Activated naive CD8-positive, alpha-beta T cell (primary cell): Measurements from ENCODE around the gene PRDM16.

Experiments
- H3K27ac Mint-ChIP-seq: one replicate; pipeline ENCODE4 v1.8.0; 2021; ENCODE audit warnings: mixed read lengths
- H3K27me3 Mint-ChIP-seq: one replicate; pipeline ENCODE4 v1.8.0; 2021; ENCODE audit warnings: mixed read lengths
- H3K36me3 Mint-ChIP-seq: one replicate; pipeline ENCODE4 v1.8.0; 2021; ENCODE audit warnings: mixed read lengths
- H3K4me1 Mint-ChIP-seq: one replicate; pipeline ENCODE4 v1.8.0; 2021; ENCODE audit warnings: low read depth, mixed read lengths
- H3K4me3 Mint-ChIP-seq: one replicate; pipeline ENCODE4 v1.8.0; 2021; ENCODE audit warnings: mild to moderate bottlenecking, mixed read lengths
- H3K9me3 Mint-ChIP-seq: one replicate; pipeline ENCODE4 v1.8.0; 2021; ENCODE audit warnings: low read depth, mixed read lengths

The PRDM16 gene

DNA sequence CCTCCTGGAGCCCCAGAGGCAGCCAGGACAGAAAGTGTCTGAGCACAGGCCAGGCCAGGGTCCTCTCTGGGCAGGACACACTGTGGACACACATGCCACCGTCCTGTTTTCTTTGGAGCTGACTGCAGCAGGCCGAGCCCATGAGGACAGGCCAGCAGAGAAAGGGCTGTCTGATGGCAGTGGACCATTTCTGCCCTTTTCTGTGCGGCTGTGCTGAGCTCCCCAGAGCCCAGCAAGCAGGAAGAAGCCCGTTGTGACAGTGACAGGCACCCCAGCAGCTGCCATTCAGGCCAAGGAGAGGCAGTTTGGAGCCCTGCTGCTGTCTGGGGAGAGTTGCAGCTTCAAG is 269.7 kb downstream of the PRDM16 start:
- no peaks in the 10 kb centered on the region for H3K27me3 Mint-ChIP-seq
- H3K9me3 Mint-ChIP-seq, result no peaks in the 10 kb centered on the region
- no peaks in the 10 kb centered on the region for H3K4me1 Mint-ChIP-seq
- H3K36me3 Mint-ChIP-seq, result no peaks in the 10 kb centered on the region
- H3K27ac Mint-ChIP-seq, result no peak overlapping the region
- no peak overlapping the region for H3K4me3 Mint-ChIP-seq

GRCh38 chr1:3339856-3340255 is 270.9 kb downstream of the PRDM16 start:
- Mint-ChIP-seq H3K27me3 (peaks cover 3% of the 10 kb centered on the region), H3K4me3 (no peak overlapping the region)

DNA sequence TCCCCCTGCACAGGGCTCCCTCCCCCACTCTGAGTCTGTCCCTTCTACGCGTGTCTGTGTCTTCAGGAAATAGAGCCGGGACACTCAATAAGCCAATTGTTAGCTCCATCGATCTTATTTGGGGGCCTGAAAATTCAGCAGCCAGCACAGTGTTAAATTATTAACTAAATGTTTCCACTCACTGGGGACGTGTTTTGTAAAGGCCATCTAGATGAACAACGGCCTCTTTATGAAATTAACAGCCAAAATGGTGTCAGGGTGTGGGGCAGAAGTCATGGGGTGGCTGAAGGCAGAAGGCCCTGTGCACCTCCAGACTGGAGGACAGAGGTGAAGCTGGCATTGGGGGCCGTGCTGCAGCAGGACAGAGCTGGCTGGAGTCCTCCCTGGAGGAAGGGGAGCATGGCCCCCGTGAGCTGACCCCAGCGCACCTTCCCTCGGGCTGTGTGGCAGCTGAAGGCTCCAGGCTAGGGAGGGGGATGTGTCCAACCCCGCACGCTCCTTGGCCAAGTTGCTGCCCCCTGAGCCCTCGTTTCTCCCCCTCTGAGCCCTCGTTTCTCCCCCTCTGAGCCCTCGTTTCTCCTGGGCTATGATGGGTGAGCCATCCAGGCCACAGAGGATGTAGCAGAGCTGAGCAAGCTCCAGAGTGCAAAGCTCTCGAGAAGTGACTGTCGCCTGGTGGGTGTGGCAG is 271.7 kb downstream of the PRDM16 start:
- no peak overlapping the region for H3K27ac Mint-ChIP-seq
- peaks cover 3% of the 10 kb centered on the region for H3K27me3 Mint-ChIP-seq
- no peaks in the 10 kb centered on the region for H3K4me1 Mint-ChIP-seq
- peaks cover 13% of the 10 kb centered on the region for H3K9me3 Mint-ChIP-seq
- H3K4me3 Mint-ChIP-seq, result no peak overlapping the region
- H3K36me3 Mint-ChIP-seq, result peaks cover 2% of the 10 kb centered on the region

More at GRCh38 chr1:3339856-3340255, 270.9 kb downstream of the PRDM16 start:
- Mint-ChIP-seq H3K4me1 (no peaks in the 10 kb centered on the region), H3K27ac (no peak overlapping the region), H3K9me3 (peaks cover 11% of the 10 kb centered on the region), H3K36me3 (peaks cover 2% of the 10 kb centered on the region)

DNA sequence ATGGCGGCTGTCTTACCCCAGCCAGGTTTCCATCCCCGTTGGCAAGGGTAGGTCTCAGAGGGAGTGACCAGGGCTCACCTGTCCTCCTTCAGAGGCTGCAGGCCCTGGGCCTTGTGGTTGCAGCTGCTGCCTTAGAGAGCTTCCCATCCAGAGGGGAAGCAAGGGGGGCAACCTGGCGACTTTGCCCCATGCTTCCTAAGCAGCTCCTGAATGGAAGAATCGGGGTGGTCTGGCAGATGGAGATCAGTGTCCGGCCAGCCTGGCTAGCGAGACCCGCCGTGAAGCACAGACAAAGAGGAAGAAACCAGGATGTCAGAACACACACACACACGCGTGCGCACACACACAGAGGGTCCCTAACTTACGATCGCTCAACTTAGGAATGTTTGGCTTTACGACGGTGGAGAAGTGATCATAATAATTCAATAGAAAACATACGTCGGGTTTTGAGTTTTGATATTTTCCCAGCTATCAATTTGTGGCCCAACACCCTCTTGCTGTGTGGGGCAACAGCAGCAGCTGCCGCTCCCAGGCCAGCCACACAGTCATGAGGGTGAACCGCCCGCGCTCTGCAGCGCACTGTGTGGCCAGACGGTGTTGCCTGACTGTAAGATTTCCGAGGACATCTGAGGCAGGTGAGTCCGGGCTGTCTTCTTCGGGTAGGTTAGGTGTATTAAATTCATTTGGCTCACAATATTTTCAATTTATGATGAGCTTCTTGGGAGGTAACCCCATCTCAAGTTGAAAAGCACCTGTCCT is 272.4 kb downstream of the PRDM16 start:
- Mint-ChIP-seq H3K9me3 (peaks cover 13% of the 10 kb centered on the region), H3K36me3 (peaks cover 2% of the 10 kb centered on the region), H3K4me3 (no peak overlapping the region), H3K4me1 (no peaks in the 10 kb centered on the region), H3K27me3 (peaks cover 3% of the 10 kb centered on the region), H3K27ac (no peak overlapping the region)

- Mint-ChIP-seq H3K27me3 (peaks cover 3% of the 10 kb centered on the region), H3K4me3 (no peak overlapping the region), H3K36me3 (peaks cover 2% of the 10 kb centered on the region), H3K4me1 (no peaks in the 10 kb centered on the region), H3K9me3 (peaks cover 13% of the 10 kb centered on the region), H3K27ac (no peak overlapping the region)
These were observed 274.0 kb downstream of the PRDM16 start for GRCh38 chr1:3342960-3343359.

DNA sequence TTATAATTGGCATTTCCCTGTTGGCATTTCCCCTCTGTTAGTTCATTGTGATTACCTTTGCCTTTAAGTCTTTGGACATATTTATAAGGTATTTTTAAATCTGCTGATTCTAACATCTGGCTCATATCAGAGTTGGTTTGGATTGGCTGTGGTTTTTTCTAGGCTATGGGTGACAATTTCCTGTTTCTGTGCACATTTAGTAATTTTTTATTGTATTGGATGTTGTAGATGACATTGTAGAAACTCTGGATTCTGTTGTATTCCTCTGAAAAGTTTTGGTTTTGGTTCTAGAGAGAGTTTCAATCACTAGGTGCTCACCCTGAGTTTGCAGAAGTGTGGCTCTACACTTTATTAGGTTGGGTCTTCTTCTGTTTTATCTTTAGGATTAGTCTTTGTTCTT is 275.4 kb downstream of the PRDM16 start:
- Mint-ChIP-seq H3K27ac (no peak overlapping the region), H3K36me3 (peaks cover 2% of the 10 kb centered on the region), H3K9me3 (peaks cover 13% of the 10 kb centered on the region), H3K4me1 (no peaks in the 10 kb centered on the region), H3K27me3 (peaks cover 3% of the 10 kb centered on the region), H3K4me3 (no peak overlapping the region)

DNA sequence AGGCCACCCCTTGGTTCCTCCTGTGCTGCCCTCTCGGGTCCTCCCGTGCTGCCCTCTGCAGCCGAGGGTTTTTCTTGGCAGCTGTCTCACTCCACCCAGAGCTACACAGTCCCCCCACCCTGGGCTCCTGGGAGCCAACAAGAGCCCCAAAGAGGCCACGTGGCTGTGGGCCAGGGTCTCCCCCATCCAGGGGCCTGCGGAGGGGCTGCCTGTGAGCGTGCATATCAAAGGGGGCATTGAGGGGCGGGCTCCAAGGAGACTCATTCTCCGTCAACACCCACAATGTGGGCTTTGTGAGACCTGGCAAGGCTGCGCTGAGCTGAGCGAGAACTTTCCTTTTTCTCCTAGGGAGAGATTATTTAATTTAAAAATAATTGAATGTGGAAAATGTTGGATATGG is 276.8 kb downstream of the PRDM16 start:
- peaks cover 2% of the 10 kb centered on the region for H3K36me3 Mint-ChIP-seq
- no peaks in the 10 kb centered on the region for H3K4me1 Mint-ChIP-seq
- H3K9me3 Mint-ChIP-seq, result peaks cover 13% of the 10 kb centered on the region
- peaks cover 3% of the 10 kb centered on the region for H3K27me3 Mint-ChIP-seq
- H3K27ac Mint-ChIP-seq, result no peak overlapping the region
- no peak overlapping the region for H3K4me3 Mint-ChIP-seq

GRCh38 chr1:3346478-3346877 is 277.5 kb downstream of the PRDM16 start:
- no peak overlapping the region for H3K27ac Mint-ChIP-seq
- H3K36me3 Mint-ChIP-seq, result peaks cover 2% of the 10 kb centered on the region
- H3K27me3 Mint-ChIP-seq, result peaks cover 3% of the 10 kb centered on the region
- no peaks in the 10 kb centered on the region for H3K4me1 Mint-ChIP-seq
- H3K9me3 Mint-ChIP-seq, result peaks cover 13% of the 10 kb centered on the region
- no peak overlapping the region for H3K4me3 Mint-ChIP-seq

DNA sequence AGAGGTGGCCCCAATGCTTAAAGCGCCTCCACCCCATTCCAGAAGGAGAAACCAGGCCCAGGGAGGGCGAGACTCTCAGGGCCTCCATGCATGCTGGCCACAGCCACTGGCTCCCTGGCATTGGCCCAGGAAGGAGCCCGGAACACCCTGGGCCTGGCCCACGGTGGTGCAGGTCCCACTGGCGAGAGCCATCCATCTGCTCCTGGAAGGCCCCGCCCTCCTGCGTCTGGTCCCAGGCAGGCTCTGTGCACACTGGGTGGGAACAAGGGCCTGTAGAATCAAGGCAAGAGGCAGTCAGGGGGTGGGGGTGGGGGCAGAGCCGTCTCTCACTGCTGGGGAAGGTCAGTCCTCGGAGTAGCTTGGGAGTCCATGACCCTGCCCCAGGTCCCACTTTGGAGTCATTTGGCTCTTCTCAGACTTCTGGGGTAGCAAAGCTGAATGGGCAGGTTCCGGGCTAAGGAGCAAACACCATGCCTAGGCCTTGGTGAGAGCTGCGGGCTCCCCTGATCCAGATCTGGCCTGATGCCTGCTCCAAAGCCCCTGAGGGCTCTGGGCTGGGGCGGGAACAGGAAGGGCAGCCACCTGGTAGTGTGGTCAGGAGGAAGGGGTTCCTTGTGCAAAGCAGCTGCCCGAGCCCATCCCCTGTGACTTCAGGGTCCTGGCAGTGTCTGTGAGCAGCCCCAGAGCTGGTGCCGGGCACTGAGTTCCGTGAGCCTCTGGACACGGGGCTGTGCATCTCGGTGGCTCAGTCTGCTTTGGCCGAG is 278.4 kb downstream of the PRDM16 start:
- H3K27ac Mint-ChIP-seq, result no peak overlapping the region
- peaks cover 3% of the 10 kb centered on the region for H3K27me3 Mint-ChIP-seq
- H3K36me3 Mint-ChIP-seq, result peaks cover 2% of the 10 kb centered on the region
- H3K4me3 Mint-ChIP-seq, result no peak overlapping the region
- H3K4me1 Mint-ChIP-seq, result peaks cover 1% of the 10 kb centered on the region
- H3K9me3 Mint-ChIP-seq, result peaks cover 13% of the 10 kb centered on the region

GRCh38 chr1:3348196-3348865 is 279.3 kb downstream of the PRDM16 start:
- Mint-ChIP-seq H3K27me3 (peaks cover 3% of the 10 kb centered on the region), H3K27ac (no peak overlapping the region), H3K4me3 (no peak overlapping the region)

DNA sequence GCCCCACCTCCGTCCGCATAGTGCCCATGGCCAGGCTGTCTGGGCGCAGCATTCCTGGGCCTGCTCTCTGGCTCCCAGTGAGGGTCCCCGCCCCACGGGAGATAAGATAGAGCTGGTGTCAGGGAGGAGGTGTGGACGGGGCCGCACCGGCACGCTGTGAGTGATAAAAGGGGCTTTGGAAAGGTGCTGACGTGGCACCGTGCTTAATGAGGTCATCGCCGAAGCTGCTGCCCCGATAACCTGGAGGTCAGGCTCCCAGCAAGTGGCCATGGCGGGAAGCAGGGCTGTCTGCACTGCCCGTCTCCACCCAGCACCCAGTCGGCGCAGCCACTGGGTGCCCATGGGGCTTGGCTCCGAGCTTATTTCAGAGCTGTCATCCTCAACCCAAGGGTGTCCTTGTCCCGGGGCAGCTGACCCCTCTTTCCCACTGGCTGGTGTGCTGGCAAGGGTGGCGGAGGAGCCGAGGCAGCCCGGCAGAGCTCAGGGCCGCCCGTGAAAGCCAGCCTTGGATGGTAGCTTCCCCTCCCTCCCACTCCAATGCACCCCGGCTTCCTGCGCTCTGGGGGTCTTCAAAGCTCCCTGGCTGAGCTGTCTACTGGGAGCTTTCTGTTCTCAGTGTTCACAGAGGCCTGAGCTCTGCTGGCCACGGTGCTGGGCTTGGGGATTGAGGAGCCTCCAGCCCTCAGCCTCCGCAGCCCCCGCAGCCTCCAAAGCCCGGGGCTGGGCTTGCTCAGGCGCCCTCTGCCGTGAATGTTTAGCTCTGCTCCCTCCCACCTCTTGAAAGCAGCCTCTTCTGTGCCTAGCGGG is 280.4 kb downstream of the PRDM16 start:
- peaks cover 7% of the 10 kb centered on the region for H3K9me3 Mint-ChIP-seq
- H3K4me3 Mint-ChIP-seq, result no peak overlapping the region
- no peaks in the 10 kb centered on the region for H3K36me3 Mint-ChIP-seq
- no peaks in the 10 kb centered on the region for H3K27me3 Mint-ChIP-seq
- no peak overlapping the region for H3K27ac Mint-ChIP-seq
- H3K4me1 Mint-ChIP-seq, result peaks cover 2% of the 10 kb centered on the region

More at GRCh38 chr1:3348196-3348865, 279.3 kb downstream of the PRDM16 start:
- Mint-ChIP-seq H3K4me1 (peaks cover 2% of the 10 kb centered on the region), H3K36me3 (peaks cover 2% of the 10 kb centered on the region), H3K9me3 (peaks cover 13% of the 10 kb centered on the region)

DNA sequence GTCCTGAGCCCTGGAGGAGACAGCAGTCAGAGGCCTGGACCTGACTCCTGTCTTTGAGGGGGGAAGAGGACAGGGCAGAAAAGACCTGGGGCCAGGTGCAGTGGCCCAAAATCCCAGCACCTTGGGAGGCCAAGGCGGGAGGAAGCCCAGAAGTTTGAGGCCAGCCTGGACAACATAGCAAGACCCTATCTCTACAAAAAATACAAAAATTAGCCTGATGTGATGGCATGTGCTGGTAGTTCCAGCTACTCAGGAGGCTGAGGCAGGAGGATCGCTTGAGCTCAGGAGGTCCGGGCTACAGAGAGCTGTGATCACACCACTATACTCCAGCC is 280.9 kb downstream of the PRDM16 start:
- H3K27ac Mint-ChIP-seq, result no peak overlapping the region
- no peak overlapping the region for H3K4me3 Mint-ChIP-seq
- H3K4me1 Mint-ChIP-seq, result peaks cover 2% of the 10 kb centered on the region

GRCh38 chr1:3350506-3351261 is 281.7 kb downstream of the PRDM16 start:
- no peak overlapping the region for H3K27ac Mint-ChIP-seq

More for the DNA sequence above, 280.9 kb downstream of the PRDM16 start:
- Mint-ChIP-seq H3K9me3 (peaks cover 1% of the 10 kb centered on the region), H3K36me3 (no peaks in the 10 kb centered on the region), H3K27me3 (no peaks in the 10 kb centered on the region)

More at GRCh38 chr1:3350506-3351261, 281.7 kb downstream of the PRDM16 start:
- no peaks in the 10 kb centered on the region for H3K9me3 Mint-ChIP-seq
- no peaks in the 10 kb centered on the region for H3K27me3 Mint-ChIP-seq
- H3K4me1 Mint-ChIP-seq, result peaks cover 2% of the 10 kb centered on the region
- no peaks in the 10 kb centered on the region for H3K36me3 Mint-ChIP-seq
- no peak overlapping the region for H3K4me3 Mint-ChIP-seq
